CD14-positive monocyte (primary cell): ENCODE results near the gene CGB8. TPM values are rescaled to one million over a fixed set of nuclear protein-coding genes. Genes with fewer than 3 reads are reported as not detected.

ENCODE experiments used
- DNase-seq, 3 donors: peaks; one replicate each; pipeline ENCODE4 v3.0.0-alpha.2; 2011 to 2022
- H2AFZ ChIP-seq: 2 replicates; pipeline ENCODE4 v1.6.0; 2012; ENCODE audit warnings: mild to moderate bottlenecking, low read depth, low read length, inconsistent platforms; ENCODE audit not compliant: insufficient read depth, poor library complexity, severe bottlenecking
- H3K27ac ChIP-seq, 2 donors: 1 replicate in 1 of 2; 2 replicates in 1 of 2; pipeline ENCODE4 v1.5.1; 2012 to 2013; ENCODE audit warnings: low read length in 2 of 2, control low read depth in 1 of 2, inconsistent platforms in 1 of 2, low read depth in 1 of 2, mild to moderate bottlenecking in 1 of 2
- H3K27me3 ChIP-seq, 2 donors: one replicate each; pipeline versions ENCODE4 v1.6.0 to v1.6.1; 2011 to 2013; ENCODE audit warnings: low read length in 2 of 2; ENCODE audit not compliant: control insufficient read depth in 2 of 2, insufficient read depth in 2 of 2
- H3K36me3 ChIP-seq, 2 donors: replicated peaks in 1 of 2; 1 replicate in 1 of 2; 2 replicates in 1 of 2; pipeline versions ENCODE4 v1.5.1 to v1.6.1; 2012 to 2013; ENCODE audit warnings: low read length in 2 of 2, control low read depth in 1 of 2, inconsistent platforms in 1 of 2, mild to moderate bottlenecking in 1 of 2; ENCODE audit not compliant: insufficient read depth in 2 of 2, control insufficient read depth in 1 of 2
- H3K4me1 ChIP-seq, 2 donors: 1 replicate in 1 of 2; 2 replicates in 1 of 2; pipeline versions ENCODE4 v1.5.1 to v1.6.1; 2012 to 2013; ENCODE audit warnings: low read length in 2 of 2, control low read depth in 1 of 2, inconsistent platforms in 1 of 2, mild to moderate bottlenecking in 1 of 2, moderate library complexity in 1 of 2; ENCODE audit not compliant: insufficient read depth in 2 of 2, control insufficient read depth in 1 of 2
- H3K4me2 ChIP-seq: replicated peaks from 2 replicates; pipeline ENCODE3; 2012; ENCODE audit warnings: low read length, moderate library complexity, mild to moderate bottlenecking; ENCODE audit not compliant: poor library complexity, severe bottlenecking; ENCODE audit errors: extremely low read depth
- H3K4me3 ChIP-seq, 3 experiments: fragments of 200-600 bp in 1 of 3; sonication (generic) in 1 of 3; replicated peaks in 1 of 3; 1 replicate in 2 of 3; 2 replicates in 1 of 3; pipeline ENCODE4 v1.5.1; 2011 to 2013; ENCODE audit warnings: low read length in 3 of 3, mild to moderate bottlenecking in 3 of 3, control low read depth in 2 of 3, low read depth in 2 of 3, inconsistent platforms in 1 of 3, moderate library complexity in 1 of 3
- H3K79me2 ChIP-seq: 2 replicates; pipeline ENCODE4 v1.6.0; 2012; ENCODE audit warnings: mild to moderate bottlenecking, control low read depth, inconsistent platforms, low read length, moderate library complexity; ENCODE audit not compliant: insufficient read depth
- H3K9ac ChIP-seq: 2 replicates; pipeline ENCODE4 v1.6.0; 2017; ENCODE audit warnings: low read length, mild to moderate bottlenecking; ENCODE audit not compliant: insufficient read depth, poor library complexity, severe bottlenecking
- H3K9me3 ChIP-seq, 2 donors: replicated peaks in 1 of 2; 1 replicate in 1 of 2; 2 replicates in 1 of 2; pipeline versions ENCODE4 v1.5.1 to v1.6.1; 2012 to 2013; ENCODE audit warnings: low read length in 2 of 2, control low read depth in 1 of 2; ENCODE audit not compliant: control insufficient read depth in 1 of 2, insufficient read depth in 1 of 2
- H4K20me1 ChIP-seq: 2 replicates; pipeline ENCODE4 v1.6.0; 2012; ENCODE audit warnings: mild to moderate bottlenecking, low read length, control low read depth, moderate library complexity; ENCODE audit not compliant: insufficient read depth
- H3K27ac Mint-ChIP-seq, 7 donors: one replicate each; pipeline ENCODE4 v1.8.0; 2020; ENCODE audit warnings: mild to moderate bottlenecking in 7 of 7, mixed read lengths in 7 of 7, moderate library complexity in 6 of 7, inconsistent platforms in 2 of 7
- H3K27me3 Mint-ChIP-seq, 3 donors: one replicate each; pipeline ENCODE4 v1.8.0; 2021 to 2022; ENCODE audit warnings: low read depth in 3 of 3, mild to moderate bottlenecking in 3 of 3, mixed read lengths in 3 of 3, moderate library complexity in 3 of 3, inconsistent platforms in 1 of 3
- H3K36me3 Mint-ChIP-seq, 2 donors: one replicate each; pipeline ENCODE4 v1.8.0; 2020; ENCODE audit warnings: mixed read lengths in 2 of 2, inconsistent platforms in 1 of 2, mild to moderate bottlenecking in 1 of 2
- H3K4me1 Mint-ChIP-seq: one replicate; pipeline ENCODE4 v1.8.0; 2020; ENCODE audit warnings: mild to moderate bottlenecking, mixed read lengths
- H3K4me3 Mint-ChIP-seq, 2 donors: one replicate each; pipeline ENCODE4 v1.8.0; 2020; ENCODE audit warnings: mild to moderate bottlenecking in 2 of 2, mixed read lengths in 2 of 2, moderate library complexity in 1 of 2
- H3K9me3 Mint-ChIP-seq, 7 donors: one replicate each; pipeline ENCODE4 v1.8.0; 2020 to 2022; ENCODE audit warnings: mixed read lengths in 7 of 7, mild to moderate bottlenecking in 6 of 7, moderate library complexity in 6 of 7, inconsistent platforms in 2 of 7
- CTCF ChIP-seq: fragments of 200-600 bp; IDR thresholded peaks from one replicate; pipeline ENCODE4 v1.8.0; 2022; ENCODE audit warnings: antibody characterized with exemption, mild to moderate bottlenecking
- WGBS: methylation state at CpG from one replicate; pipeline ENCODE4 v1.1.5; 2013; ENCODE audit warnings: missing lambda C conversion rate; ENCODE audit not compliant: insufficient coverage; 5-methylcytosine and 5-hydroxymethylcytosine counted together
- intact Hi-C, 2 donors: fragments of 100-400 bp; cut with micrococcal nuclease; formaldehyde crosslinking; loops; one replicate each; pipeline versions ENCODE4 v1.15.0 to v1.15.1; 2023
- polyA plus RNA-seq, 3 donors: library from polyadenylated mRNA; depleted of rRNA in 1 of 3; unstranded in 2 of 3; stranded (reverse) in 1 of 3; fragments of 300-500 nt in 2 of 3; fragments of >200 nt in 1 of 3; fragmentation: Illumina TruSeq in 2 of 3; gene quantifications; 1 replicate in 2 of 3; 2 replicates in 1 of 3; pipeline ENCODE4 v1.2.3, GENCODE V29; 2012 to 2021

Gene CGB8
- polyA plus RNA-seq, 3 donors: not detected

- H3K27me3 Mint-ChIP-seq: peaks cover 51 to 62% (median 60%) of the 10 kb centered on the region in 3 donors
- Histone ChIP-seq H3K4me2 (no peak overlapping the region), H3K36me3 (no peaks in the 10 kb centered on the region), H3K4me3 (no peak overlapping the region), H3K9me3 (peaks cover 0 to 7% of the 10 kb centered on the region in 2 donors), H3K27me3 (peaks cover 12 to 54% of the 10 kb centered on the region in 2 donors), H4K20me1 (no peaks in the 10 kb centered on the region), H2AFZ (no peak overlapping the region), H3K27ac (no peak overlapping the region), H3K9ac (no peak overlapping the region), H3K79me2 (no peaks in the 10 kb centered on the region), H3K4me1 (no peaks in the 10 kb centered on the region)
- peaks cover 3 to 8% of the 10 kb centered on the region in 2 donors for H3K36me3 Mint-ChIP-seq
- H3K9me3 Mint-ChIP-seq: peaks cover 0 to 33% (median 15%) of the 10 kb centered on the region in 7 donors
- WGBS: 53% methylated on average over 14 of the region's 23 CpGs
- peak in 1 of 3 donors; percentile 20 for DNase-seq
- TF ChIP-seq CTCF: no peak
- H3K4me3 Mint-ChIP-seq: peak overlapping the region in 1 of 2 donors; percentile 91
- intact Hi-C loops: no loop called here
- H3K27ac Mint-ChIP-seq: peak overlapping the region in 2 of 7 donors; percentile 31 to 54
- peaks cover 11% of the 10 kb centered on the region for H3K4me1 Mint-ChIP-seq
Measured at GRCh38 chr19:49073514-49074378, 24.8 kb upstream of the CGB8 start.

- H3K9me3 ChIP-seq: peaks cover 0 to 7% of the 10 kb centered on the region in 2 donors
- no peak for TF ChIP-seq CTCF
- H3K4me3 ChIP-seq: no peak overlapping the region
- no peaks in the 10 kb centered on the region for H3K79me2 ChIP-seq
- H3K27ac ChIP-seq: no peak overlapping the region
- Mint-ChIP-seq H3K4me1 (peaks cover 11% of the 10 kb centered on the region), H3K27me3 (peaks cover 63 to 78% (median 66%) of the 10 kb centered on the region in 3 donors), H3K27ac (no peak overlapping the region), H3K36me3 (peaks cover 3 to 8% of the 10 kb centered on the region in 2 donors), H3K9me3 (peaks cover 0 to 33% (median 17%) of the 10 kb centered on the region in 7 donors), H3K4me3 (peak overlapping the region in 1 of 2 donors; percentile 71)
- no peak overlapping the region for H2AFZ ChIP-seq
- WGBS: 11% methylated on average over 84 of the region's 93 CpGs
- no peak for DNase-seq
- no peak overlapping the region for H3K9ac ChIP-seq
- H3K4me1 ChIP-seq: no peaks in the 10 kb centered on the region
- no peaks in the 10 kb centered on the region for H3K36me3 ChIP-seq
- no peaks in the 10 kb centered on the region for H4K20me1 ChIP-seq
- peaks cover 14 to 64% of the 10 kb centered on the region in 2 donors for H3K27me3 ChIP-seq
- H3K4me2 ChIP-seq: no peak overlapping the region
- intact Hi-C loops: no loop called here
Measured at GRCh38 chr19:49071860-49072547, 23.1 kb upstream of the CGB8 start.
